HL-60/S4 (cell line): ENCODE results near the gene HLA-DPA1.

Source experiments
- in situ Hi-C: fragments of 300-500 bp; cut with MboI; formaldehyde crosslinking; loops from 2 replicates; pipeline ENCODE4 v1.14.3; 2022; ENCODE audit warnings: low sequenced_read_pairs

Gene HLA-DPA1

DNA sequence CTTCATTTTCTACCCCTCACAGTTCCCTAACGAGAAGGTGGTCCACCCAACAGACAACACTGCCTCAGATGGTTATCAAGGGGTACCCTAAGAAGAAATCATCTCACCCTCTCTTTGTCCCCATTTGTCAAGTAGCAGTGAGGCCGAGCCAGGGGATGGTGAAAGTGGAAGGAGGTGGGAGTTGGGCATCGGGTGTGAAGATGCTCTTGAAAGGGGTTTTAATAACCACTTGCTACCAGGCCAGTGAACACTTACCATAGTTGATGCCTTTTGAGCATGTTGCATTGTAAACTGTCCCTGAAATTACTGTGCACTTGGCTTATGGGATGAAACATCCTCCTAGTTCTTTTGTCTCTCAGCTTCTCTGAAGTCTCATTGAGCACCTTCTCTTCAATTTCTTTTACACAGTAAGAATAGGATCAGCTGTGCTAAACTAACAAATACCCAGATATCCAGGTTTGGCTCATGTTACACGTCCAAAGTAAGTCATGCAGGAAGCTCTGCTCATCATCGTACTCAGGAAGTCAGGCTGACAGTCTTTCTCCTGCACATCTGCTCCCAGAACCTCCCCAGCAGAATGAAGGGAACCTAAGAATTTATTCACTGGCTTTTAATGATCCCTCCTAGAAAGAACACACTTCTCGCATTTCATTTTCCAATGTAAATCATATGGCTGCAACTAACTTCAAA, 15.6 kb upstream of the HLA-DPA1 start:
- in situ Hi-C loops = loop anchor here (10.0 kb wide), 1 partner anchor 74 kb away; no protein-coding TSS in a partner anchor

GRCh38 chr6:33088258-33088930, 14.9 kb upstream of the HLA-DPA1 start:
- in situ Hi-C loops = loop anchor here (10.0 kb wide), 1 partner anchor 74 kb away; no protein-coding TSS in a partner anchor

DNA sequence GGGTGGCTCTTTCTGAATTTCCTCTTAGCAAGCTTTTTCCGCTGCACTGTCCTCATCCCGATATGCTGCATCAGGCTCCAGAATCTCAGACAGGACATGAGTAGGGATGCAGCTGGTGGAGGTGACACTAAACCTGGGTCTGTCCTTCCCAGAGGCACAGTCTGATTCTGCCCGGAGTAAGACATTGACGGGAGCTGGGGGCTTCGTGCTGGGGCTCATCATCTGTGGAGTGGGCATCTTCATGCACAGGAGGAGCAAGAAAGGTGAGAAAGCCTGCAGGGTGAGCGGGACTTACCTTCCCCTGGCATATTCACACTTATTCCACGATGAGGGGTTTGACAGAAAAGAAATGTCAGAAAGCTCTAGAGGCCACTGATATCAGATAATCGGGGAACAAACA, 12.2 kb upstream of the HLA-DPA1 start:
- in situ Hi-C loops = loop anchor here (10.0 kb wide), 1 partner anchor 71 kb away; no protein-coding TSS in a partner anchor

DNA sequence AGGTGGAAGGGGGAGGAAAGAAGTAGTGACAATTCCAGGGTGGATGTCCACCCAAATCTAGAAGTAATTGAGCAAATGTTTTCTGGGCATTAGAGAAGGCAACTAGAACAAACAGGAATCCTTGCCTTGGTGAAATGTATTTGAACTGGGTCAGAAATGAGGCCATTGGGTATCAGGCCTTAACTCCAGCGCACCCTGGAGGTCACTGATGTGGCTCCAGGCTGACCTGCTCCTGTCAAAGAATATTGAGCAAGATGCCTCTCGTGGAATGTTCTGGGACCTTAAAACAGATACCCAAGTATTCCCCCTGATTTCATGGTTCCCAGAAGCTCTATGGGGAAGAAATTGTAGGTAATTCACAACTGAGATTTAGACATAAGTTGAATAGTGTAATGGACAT, 9.3 kb upstream of the HLA-DPA1 start:
- in situ Hi-C loops = loop anchor here (10.0 kb wide), 1 partner anchor 68 kb away; no protein-coding TSS in a partner anchor

- in situ Hi-C loops = loop anchor here (10.0 kb wide), 1 partner anchor 66 kb away; no protein-coding TSS in a partner anchor
Observed at GRCh38 chr6:33081098-33081824, 7.8 kb upstream of the HLA-DPA1 start.

DNA sequence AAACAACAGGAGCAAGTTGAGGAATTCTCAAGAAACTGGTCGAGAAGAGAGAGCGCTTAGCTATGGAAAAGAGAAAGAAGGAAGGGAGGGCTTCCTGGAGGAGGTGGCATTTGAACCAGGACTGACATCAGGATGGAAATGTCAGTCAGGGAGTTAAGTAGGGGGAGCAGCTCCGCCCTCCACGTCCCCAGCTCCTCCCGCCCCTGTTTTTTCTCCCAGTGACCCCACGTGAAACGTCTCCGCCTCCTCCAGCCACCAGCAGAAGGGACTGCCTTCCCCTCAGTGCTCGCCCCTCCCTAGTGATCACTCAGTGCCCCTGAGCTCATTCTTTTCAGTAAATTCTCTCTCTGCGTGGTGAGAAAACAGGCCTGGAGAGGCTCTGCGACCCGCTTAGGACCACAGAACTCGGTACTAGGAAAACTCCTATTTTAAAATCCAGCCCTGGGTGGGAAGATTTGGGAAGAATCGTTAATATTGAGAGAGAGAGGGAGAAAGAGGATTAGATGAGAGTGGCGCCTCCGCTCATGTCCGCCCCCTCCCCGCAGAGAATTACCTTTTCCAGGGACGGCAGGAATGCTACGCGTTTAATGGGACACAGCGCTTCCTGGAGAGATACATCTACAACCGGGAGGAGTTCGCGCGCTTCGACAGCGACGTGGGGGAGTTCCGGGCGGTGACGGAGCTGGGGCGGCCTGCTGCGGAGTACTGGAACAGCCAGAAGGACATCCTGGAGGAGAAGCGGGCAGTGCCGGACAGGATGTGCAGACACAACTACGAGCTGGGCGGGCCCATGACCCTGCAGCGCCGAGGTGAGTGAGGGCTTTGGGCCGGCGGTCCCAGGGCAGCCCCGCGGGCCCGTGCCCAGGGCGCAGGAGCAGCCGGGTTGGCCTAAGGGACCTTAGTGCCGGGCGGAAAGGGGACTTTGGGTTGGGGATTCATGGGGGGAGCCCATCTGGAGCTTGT, 7.0 kb upstream of the HLA-DPA1 start:
- in situ Hi-C loops = loop anchor here (10.0 kb wide), 1 partner anchor 66 kb away; no protein-coding TSS in a partner anchor

DNA sequence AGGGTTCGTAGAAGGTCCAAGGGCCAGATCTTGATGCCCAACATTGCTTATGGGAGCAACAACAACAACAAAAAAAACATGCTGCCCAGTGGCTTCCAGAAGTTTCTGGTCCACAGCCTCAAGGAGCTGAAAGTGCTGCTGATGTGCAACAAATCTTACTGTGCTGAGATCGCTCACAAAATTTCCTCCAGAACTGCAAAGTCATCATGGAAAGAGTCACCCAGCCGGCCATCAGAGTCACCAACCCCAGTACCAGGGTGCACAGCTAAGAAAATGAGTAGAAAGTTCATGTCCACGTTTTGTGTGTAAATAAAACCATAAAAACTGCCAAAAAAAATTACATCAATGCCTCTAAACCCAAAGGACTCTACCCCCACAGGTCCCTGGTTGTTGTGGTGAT, 6.1 kb upstream of the HLA-DPA1 start:
- in situ Hi-C loops = no loop called here

DNA sequence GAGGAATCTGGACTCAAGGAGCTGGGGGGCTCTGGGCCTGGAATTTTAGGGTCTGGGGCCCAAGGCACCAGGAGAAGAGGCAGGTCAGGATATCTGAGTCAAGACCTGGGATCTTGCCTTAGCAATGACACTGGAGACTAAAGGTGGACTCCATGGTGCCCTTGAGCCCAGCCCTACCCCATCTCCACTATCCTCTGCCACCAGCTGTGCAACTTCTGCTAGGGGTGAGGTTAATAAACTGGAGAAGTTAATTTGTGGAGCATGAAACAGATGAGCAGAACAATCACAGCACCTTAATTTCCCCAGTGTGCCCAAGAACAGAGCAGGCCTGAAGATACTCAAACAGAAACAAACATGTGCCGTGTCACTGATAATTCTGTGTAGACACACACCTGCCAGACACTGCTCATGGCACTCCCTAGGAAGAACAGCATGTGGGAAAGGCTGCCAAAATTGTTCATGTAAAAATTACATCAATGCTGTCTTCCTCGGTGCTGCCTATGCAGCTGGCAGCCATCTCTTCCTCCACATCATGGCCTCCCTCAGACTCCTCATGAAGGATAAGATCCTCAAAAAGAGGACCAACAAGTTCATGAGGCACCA, 5.6 kb upstream of the HLA-DPA1 start:
- in situ Hi-C loops = no loop called here

DNA sequence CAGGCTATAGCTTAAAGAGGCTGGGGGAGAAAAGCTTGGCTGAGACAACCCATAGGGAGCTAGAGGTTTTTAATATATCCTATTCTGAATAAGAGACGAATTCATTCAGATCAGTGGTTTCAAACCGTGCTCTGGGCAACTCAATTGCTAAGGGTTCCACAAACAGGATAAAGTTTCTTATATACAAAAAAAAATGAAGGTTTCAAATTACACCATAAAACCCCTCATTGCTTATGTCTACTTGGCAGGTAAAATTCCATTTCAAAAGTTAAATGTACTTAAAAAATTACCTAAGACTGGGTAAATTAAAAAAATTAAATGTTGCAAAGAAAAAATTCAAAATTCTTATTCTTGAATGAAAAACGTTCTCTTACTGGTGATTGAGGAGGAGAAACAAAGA, 5.0 kb upstream of the HLA-DPA1 start:
- in situ Hi-C loops = no loop called here

GRCh38 chr6:33077908-33078307, 4.5 kb upstream of the HLA-DPA1 start:
- in situ Hi-C loops = no loop called here

GRCh38 chr6:33076406-33076934, 3.0 kb upstream of the HLA-DPA1 start:
- in situ Hi-C loops = no loop called here

DNA sequence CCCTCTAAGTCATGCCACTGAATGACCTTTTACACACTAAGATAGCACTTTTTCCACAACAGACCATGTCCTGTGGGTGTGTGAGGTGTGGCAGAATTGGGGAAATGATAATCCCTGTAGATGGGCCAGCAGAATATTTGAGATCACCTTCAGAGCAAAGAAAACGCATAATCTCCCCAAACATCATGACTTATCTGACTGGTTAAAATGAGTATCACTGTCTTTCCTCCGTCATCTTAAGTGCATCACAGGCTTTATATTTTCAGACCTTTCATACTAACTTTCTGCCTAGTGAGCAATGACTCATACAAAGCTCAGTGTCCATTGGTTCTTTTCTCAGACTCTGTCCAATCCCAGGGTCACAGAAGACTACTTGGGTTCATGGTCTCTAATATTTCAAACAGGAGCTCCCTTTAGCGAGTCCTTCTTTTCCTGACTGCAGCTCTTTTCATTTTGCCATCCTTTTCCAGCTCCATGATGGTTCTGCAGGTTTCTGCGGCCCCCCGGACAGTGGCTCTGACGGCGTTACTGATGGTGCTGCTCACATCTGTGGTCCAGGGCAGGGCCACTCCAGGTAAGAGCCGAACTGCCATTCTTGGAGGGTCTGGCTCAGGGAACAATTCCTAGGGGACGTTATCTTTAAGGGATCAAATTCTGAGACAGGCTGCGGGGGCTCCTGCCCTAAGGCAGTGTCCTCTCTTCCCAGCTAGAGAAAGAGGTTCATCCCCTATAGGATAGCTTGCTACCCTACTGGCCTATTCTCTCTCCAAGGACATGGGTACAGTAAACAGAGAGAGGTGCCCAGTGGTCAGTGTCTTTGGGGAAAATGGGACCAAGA, 2.3 kb upstream of the HLA-DPA1 start, which contains the start of gene HLA-DPB1:
HLA-DPB1 (plus strand) TSS at position 423 of the 838 bp plus-strand sequence; CDS start at position 475, 52 bp downstream.
- in situ Hi-C loops = no loop called here

DNA sequence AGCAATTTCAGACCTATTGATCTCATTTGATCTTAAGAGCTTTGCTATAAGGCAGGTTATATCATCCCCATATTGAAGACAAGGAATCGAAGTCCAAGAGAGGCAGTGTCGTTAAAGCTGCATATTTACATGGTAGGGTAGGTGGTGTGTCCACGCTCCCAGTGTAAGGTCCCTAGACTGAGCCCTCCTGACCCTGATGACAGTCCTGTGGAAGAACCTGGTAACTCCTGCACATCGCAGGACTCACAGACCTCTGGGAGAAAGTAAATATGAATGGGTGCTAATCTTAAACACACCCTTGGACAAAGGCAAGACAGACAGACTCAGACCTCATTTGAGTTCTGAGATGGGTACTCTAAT, 1.7 kb upstream of the HLA-DPA1 start:
- in situ Hi-C loops = no loop called here

DNA sequence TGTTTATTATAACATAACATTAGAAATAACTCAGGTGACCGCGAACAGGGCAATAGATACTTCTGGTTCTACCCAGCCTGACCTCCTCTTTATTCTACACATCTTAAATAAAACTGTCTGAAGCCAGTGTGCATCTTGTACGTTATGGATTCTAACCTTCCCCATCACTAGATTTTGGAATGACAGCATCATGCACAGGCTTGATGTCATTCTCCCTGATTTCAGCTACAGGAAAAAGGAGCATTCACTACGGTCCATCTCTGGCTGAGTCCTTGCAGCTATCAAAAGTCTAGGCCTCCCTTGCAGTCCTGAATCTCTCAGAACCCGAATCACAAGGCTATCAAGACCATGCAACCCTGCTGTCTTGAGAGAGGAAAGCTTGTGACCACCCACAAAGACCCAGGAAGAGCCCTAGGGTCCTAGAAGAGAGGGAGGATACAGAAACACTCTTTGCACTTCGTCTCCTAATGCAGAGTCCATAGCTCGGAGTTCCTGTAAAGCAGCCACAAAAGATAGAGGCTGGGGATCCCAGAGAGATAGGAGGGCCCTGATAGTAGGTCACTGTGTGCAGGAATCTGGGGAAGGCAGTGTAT, 845 bp downstream of the HLA-DPA1 start:
- in situ Hi-C loops = no loop called here

DNA sequence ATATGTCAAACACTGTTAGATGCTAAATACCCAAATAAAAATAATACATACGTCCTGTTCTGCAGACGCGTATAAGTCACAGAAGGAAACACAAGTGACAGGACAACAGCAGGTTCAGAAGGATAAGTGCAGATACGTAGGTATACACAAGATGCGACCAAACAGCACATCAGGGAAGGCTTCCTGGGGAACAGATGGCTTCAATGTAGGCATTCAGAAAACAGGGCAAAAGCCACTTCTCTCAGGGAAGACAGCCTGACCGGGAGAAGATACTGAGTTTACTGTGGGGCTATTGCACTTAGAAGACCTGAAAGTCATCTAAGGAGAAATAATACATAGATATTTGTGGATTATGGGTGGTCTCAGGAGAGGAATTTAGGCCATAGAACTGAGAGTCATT, 1.9 kb downstream of the HLA-DPA1 start:
- in situ Hi-C loops = no loop called here

DNA sequence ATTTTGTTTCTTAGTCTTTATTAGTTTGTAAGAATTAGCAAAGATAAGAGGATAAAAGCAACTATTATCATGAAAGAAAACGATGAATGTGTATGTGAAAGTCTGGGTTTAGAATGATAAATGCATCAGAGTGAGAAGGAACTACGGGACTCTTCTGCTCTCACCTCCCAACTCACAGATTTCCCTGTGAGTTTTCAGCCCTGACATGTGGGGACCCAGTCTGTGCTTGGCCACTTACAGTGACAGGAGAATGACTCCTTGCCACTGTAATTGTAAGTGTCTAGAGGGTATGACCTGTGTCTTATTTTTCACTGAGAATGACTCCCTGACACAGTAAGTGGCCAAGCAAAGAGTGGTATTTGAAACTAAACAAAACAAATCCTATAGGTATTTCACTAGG, 2.5 kb downstream of the HLA-DPA1 start:
- in situ Hi-C loops = no loop called here

DNA sequence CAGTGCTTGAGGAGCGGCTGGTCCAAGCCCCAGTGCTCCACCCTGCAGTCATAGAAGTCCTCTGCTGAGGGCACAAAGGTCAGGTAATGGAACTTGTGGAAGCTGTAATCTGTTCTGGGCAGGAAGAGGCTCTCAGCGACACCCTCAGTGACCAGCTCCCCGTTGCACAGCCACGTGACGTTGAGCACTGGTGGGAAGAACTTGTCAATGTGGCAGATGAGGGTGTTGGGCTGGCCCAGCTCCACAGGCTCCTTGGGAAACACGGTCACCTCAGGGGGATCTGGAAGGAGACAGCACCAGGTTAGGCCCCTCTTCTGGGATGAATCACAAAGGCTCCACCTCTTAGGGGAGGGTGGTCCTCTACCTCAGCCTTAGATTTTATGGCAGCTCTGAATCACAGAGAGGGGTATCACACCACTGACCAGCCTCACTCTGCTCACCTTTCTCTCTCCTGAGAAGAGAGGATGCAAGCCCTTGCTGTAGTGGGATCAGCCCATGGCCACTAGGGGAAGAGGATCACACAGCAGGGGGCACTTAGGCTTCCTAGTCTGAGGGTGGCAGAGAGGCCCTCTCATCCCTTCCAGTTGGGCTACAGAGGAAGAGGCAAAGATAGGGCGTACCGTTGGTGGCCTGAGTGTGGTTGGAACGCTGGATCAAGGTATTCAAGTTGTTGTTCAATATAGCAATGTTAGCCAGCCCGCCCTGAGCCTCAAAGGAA, 4.3 kb downstream of the HLA-DPA1 start:
- in situ Hi-C loops = no loop called here
